NT2/D1 (cell line): ENCODE results near the gene SLC6A12.

Source experiments
- DNase-seq: peaks from one replicate; pipeline ENCODE4 v3.0.0-alpha.2; 2011; ENCODE audit warnings: low read depth, low spot score
- H3K27me3 ChIP-seq: 2 replicates; pipeline ENCODE4 v1.6.0; 2011; ENCODE audit warnings: mild to moderate bottlenecking; ENCODE audit not compliant: insufficient read length, insufficient read depth
- H3K36me3 ChIP-seq: 2 replicates; pipeline ENCODE4 v1.6.1; 2011; ENCODE audit warnings: mild to moderate bottlenecking, low read length, mixed read lengths; ENCODE audit not compliant: insufficient read depth, insufficient read length
- H3K4me1 ChIP-seq: 2 replicates; pipeline ENCODE4 v1.5.1; 2011; ENCODE audit not compliant: insufficient read depth, insufficient read length
- H3K4me3 ChIP-seq: 2 replicates; pipeline ENCODE4 v1.5.1; 2011; ENCODE audit warnings: low read depth; ENCODE audit not compliant: insufficient read length
- H3K9ac ChIP-seq: 2 replicates; pipeline ENCODE4 v1.6.0; 2011; ENCODE audit warnings: low read depth; ENCODE audit not compliant: insufficient read length
- H3K9me3 ChIP-seq: 2 replicates; pipeline ENCODE4 v1.5.1; 2011; ENCODE audit warnings: mild to moderate bottlenecking, low read length; ENCODE audit not compliant: insufficient read depth
- SUZ12 ChIP-seq: IDR thresholded peaks from 2 replicates; pipeline ENCODE4 v1.6.1; 2011; ENCODE audit not compliant: insufficient read length, insufficient read depth; ENCODE audit errors: extremely low read depth
- YY1 ChIP-seq: IDR thresholded peaks from 2 replicates; pipeline ENCODE4 v1.6.1; 2011; ENCODE audit not compliant: insufficient read length, insufficient read depth
- ZNF274 ChIP-seq: IDR thresholded peaks from 2 replicates; pipeline ENCODE4 v1.6.1; 2011; ENCODE audit warnings: mild to moderate bottlenecking, low read depth, low read length

SLC6A12 gene

GRCh38 chr12:186006-186625, 27.8 kb downstream of the SLC6A12 start:
- Histone ChIP-seq H3K9me3 (peaks cover 7% of the 10 kb centered on the region; the same call in 1 of the 2 replicates), H3K36me3 (no peaks in the 10 kb centered on the region), H3K4me3 (no peak overlapping the region), H3K4me1 (peaks cover 18% of the 10 kb centered on the region), H3K9ac (no peak overlapping the region), H3K27me3 (peaks cover 30% of the 10 kb centered on the region)
- DNase-seq, result no peak
- no peak for TF ChIP-seq YY1
- TF ChIP-seq SUZ12, result no peak
- TF ChIP-seq ZNF274, result no peak

- Histone ChIP-seq H3K9me3 (peaks cover 7% of the 10 kb centered on the region; the same call in 1 of the 2 replicates), H3K9ac (no peak overlapping the region), H3K4me3 (no peak overlapping the region), H3K4me1 (peaks cover 18% of the 10 kb centered on the region), H3K36me3 (no peaks in the 10 kb centered on the region), H3K27me3 (peaks cover 25% of the 10 kb centered on the region)
- no peak for DNase-seq
- TF ChIP-seq YY1 (no peak), SUZ12 (no peak), ZNF274 (no peak)
These were observed 28.4 kb downstream of the SLC6A12 start for GRCh38 chr12:185576-185955.

GRCh38 chr12:184811-185575, 29.0 kb downstream of the SLC6A12 start:
- H3K4me3 ChIP-seq, result no peak overlapping the region
- no peak overlapping the region for H3K9ac ChIP-seq
- peaks cover 19% of the 10 kb centered on the region for H3K4me1 ChIP-seq
- DNase-seq, result no peak
- peaks cover 19% of the 10 kb centered on the region for H3K27me3 ChIP-seq
- TF ChIP-seq SUZ12 (no peak), YY1 (no peak), ZNF274 (no peak)
- no peaks in the 10 kb centered on the region for H3K36me3 ChIP-seq
- H3K9me3 ChIP-seq, result peaks cover 7% of the 10 kb centered on the region; the same call in 1 of the 2 replicates

GRCh38 chr12:182381-182892, 31.5 kb downstream of the SLC6A12 start:
- H3K27me3 ChIP-seq, result peaks cover 8% of the 10 kb centered on the region
- no peaks in the 10 kb centered on the region for H3K36me3 ChIP-seq
- H3K9me3 ChIP-seq, result peaks cover 4% of the 10 kb centered on the region; the same call in 1 of the 2 replicates
- H3K9ac ChIP-seq, result peak overlapping the region; percentile 58
- no peak overlapping the region for H3K4me3 ChIP-seq
- no peak for DNase-seq
- TF ChIP-seq ZNF274, result no peak
- TF ChIP-seq YY1, result no peak
- H3K4me1 ChIP-seq, result peaks cover 30% of the 10 kb centered on the region

GRCh38 chr12:181921-182320, 32.0 kb downstream of the SLC6A12 start:
- Histone ChIP-seq H3K4me1 (peaks cover 33% of the 10 kb centered on the region), H3K9me3 (no peaks in the 10 kb centered on the region; the same call in 1 of the 2 replicates), H3K27me3 (peaks cover 8% of the 10 kb centered on the region), H3K4me3 (no peak overlapping the region), H3K9ac (peak overlapping the region; percentile 58), H3K36me3 (no peaks in the 10 kb centered on the region)
- TF ChIP-seq YY1, result no peak
- TF ChIP-seq SUZ12, result no peak
- TF ChIP-seq ZNF274, result no peak
- DNase-seq, result no peak

- H3K36me3 ChIP-seq, result no peaks in the 10 kb centered on the region
- no peak overlapping the region for H3K9ac ChIP-seq
- no peaks in the 10 kb centered on the region for H3K9me3 ChIP-seq
- peaks cover 44% of the 10 kb centered on the region for H3K4me1 ChIP-seq
- TF ChIP-seq SUZ12, result no peak
- H3K4me3 ChIP-seq, result no peak overlapping the region
- peaks cover under 1% of the 10 kb centered on the region for H3K27me3 ChIP-seq
- no peak for DNase-seq
These were observed 33.5 kb downstream of the SLC6A12 start for GRCh38 chr12:180445-180844.

- Histone ChIP-seq H3K36me3 (no peaks in the 10 kb centered on the region), H3K9ac (no peak overlapping the region), H3K9me3 (no peaks in the 10 kb centered on the region), H3K27me3 (no peaks in the 10 kb centered on the region), H3K4me3 (no peak overlapping the region), H3K4me1 (peaks cover 49% of the 10 kb centered on the region)
- no peak for DNase-seq
- no peak for TF ChIP-seq SUZ12
- TF ChIP-seq ZNF274, result no peak
- no peak for TF ChIP-seq YY1
These were observed 34.1 kb downstream of the SLC6A12 start for GRCh38 chr12:179885-180284.
